Chondrocyte (in vitro differentiated cells): ENCODE data around the gene FGFR3. TPM values are rescaled to one million over a fixed set of nuclear protein-coding genes. Genes with fewer than 3 reads are reported as not detected.

ENCODE experiments used
- DNase-seq: peaks from one replicate; pipeline ENCODE4 v3.0.0; 2021; ENCODE audit warnings: mixed read lengths, low spot score
- H3K27ac Mint-ChIP-seq: one replicate; pipeline ENCODE4 v1.8.0; 2021; ENCODE audit warnings: mild to moderate bottlenecking, moderate library complexity, mixed read lengths; ENCODE audit not compliant: unreplicated experiment
- H3K27me3 Mint-ChIP-seq: 2 replicates; pipeline ENCODE4 v1.8.0; 2021; ENCODE audit warnings: low read depth, mixed read lengths
- H3K36me3 Mint-ChIP-seq: 2 replicates; pipeline ENCODE4 v1.8.0; 2021; ENCODE audit warnings: low read depth, mixed read lengths
- H3K4me1 Mint-ChIP-seq: 2 replicates; pipeline ENCODE4 v1.8.0; 2021; ENCODE audit warnings: low read depth, mild to moderate bottlenecking, mixed read lengths
- H3K4me3 Mint-ChIP-seq: one replicate; pipeline ENCODE4 v1.8.0; 2021; ENCODE audit warnings: mild to moderate bottlenecking, moderate library complexity, mixed read lengths; ENCODE audit not compliant: unreplicated experiment
- H3K9me3 Mint-ChIP-seq: 2 replicates; pipeline ENCODE4 v1.8.0; 2021; ENCODE audit warnings: low read depth, mixed read lengths
- total RNA-seq: library from RNA; stranded (reverse); gene quantifications from 3 replicates; pipeline ENCODE4 v1.2.1, GENCODE V29; 2021
- TF ChIP-seq, protein P1 (sequence below): fragments of 200-600 bp; sonication (generic); IDR thresholded peaks from 2 replicates; pipeline ENCODE4 v1.5.0; 2021; ENCODE audit warnings: antibody characterized with exemption, mild to moderate bottlenecking, moderate library complexity

The FGFR3 gene
- total RNA-seq, 1 donor from 2014 or later, result 1.3 TPM

DNA sequence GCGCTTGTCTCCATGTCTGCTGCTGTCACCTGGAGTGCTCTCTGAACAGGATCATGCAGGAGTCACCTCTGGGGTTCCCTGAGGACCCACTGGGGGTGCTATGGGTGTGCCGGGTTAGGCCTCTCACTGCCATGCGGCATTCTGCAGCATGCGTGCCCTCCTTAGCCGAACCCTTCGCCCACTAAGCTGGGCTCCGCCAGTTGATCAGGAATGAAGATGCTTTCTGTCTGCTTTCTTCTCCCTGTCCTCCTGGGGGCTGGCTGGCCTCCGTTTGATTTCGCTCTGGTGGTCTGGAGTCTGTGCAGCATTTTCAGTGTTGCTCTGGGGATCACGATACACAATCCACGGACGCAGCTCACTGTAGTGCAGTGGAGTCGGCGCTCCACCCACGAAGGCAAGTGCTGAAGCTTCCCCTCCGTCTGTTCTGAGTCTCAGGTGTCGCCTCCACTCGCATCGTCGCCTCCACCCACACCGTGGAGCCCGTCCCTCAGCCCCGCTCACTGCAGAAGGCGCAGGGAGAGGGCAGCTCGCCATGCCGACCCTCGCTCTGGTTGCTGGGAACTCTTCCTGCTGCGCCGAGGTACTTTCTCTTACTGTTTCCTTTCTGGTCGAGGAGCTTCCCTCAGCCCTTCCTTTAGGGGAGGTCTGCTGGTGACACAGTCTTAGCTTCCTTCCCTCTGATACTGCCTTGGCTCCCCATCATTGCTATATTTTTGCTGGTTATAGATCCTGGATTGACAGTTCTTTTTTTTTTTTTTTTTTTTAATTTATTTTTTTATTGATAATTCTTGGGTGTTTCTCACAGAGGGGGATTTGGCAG lies 33.6 kb downstream of the FGFR3 start:
- no peak overlapping the region for H3K4me3 Mint-ChIP-seq
- H3K9me3 Mint-ChIP-seq, result no peaks in the 10 kb centered on the region
- no peak overlapping the region for H3K27ac Mint-ChIP-seq
- H3K36me3 Mint-ChIP-seq, result peaks cover 18% of the 10 kb centered on the region
- DNase-seq, result no peak
- TF ChIP-seq, protein P1, sequence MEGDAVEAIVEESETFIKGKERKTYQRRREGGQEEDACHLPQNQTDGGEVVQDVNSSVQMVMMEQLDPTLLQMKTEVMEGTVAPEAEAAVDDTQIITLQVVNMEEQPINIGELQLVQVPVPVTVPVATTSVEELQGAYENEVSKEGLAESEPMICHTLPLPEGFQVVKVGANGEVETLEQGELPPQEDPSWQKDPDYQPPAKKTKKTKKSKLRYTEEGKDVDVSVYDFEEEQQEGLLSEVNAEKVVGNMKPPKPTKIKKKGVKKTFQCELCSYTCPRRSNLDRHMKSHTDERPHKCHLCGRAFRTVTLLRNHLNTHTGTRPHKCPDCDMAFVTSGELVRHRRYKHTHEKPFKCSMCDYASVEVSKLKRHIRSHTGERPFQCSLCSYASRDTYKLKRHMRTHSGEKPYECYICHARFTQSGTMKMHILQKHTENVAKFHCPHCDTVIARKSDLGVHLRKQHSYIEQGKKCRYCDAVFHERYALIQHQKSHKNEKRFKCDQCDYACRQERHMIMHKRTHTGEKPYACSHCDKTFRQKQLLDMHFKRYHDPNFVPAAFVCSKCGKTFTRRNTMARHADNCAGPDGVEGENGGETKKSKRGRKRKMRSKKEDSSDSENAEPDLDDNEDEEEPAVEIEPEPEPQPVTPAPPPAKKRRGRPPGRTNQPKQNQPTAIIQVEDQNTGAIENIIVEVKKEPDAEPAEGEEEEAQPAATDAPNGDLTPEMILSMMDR, result no peak
- no peaks in the 10 kb centered on the region for H3K4me1 Mint-ChIP-seq
- H3K27me3 Mint-ChIP-seq, result no peaks in the 10 kb centered on the region

DNA sequence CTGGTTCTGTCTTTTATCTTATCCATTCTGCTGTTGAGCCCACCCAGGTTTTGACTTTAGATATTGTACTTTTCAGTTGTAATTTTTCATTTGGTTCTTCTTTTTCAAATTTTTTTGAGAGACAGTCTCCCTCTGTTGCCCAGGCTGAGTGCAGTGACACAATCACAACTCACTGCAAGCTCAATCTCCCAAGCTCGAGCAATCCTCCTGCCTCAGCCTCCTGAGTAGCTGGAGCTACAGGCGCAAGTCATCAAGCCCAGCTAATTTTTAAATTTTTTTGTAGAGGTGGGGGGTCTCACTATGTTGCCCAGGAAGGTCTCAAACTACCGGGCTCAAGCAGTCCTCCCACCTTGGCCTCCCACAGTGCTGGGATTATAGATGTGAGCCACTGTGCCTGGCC lies 37.1 kb downstream of the FGFR3 start:
- no peaks in the 10 kb centered on the region for H3K9me3 Mint-ChIP-seq
- peaks cover 21% of the 10 kb centered on the region for H3K36me3 Mint-ChIP-seq
- TF ChIP-seq, protein P1, result no peak
- peak overlapping the region; percentile 0 for H3K27ac Mint-ChIP-seq
- H3K27me3 Mint-ChIP-seq, result no peaks in the 10 kb centered on the region
- no peak for DNase-seq
- H3K4me3 Mint-ChIP-seq, result no peak overlapping the region
- no peaks in the 10 kb centered on the region for H3K4me1 Mint-ChIP-seq

DNA sequence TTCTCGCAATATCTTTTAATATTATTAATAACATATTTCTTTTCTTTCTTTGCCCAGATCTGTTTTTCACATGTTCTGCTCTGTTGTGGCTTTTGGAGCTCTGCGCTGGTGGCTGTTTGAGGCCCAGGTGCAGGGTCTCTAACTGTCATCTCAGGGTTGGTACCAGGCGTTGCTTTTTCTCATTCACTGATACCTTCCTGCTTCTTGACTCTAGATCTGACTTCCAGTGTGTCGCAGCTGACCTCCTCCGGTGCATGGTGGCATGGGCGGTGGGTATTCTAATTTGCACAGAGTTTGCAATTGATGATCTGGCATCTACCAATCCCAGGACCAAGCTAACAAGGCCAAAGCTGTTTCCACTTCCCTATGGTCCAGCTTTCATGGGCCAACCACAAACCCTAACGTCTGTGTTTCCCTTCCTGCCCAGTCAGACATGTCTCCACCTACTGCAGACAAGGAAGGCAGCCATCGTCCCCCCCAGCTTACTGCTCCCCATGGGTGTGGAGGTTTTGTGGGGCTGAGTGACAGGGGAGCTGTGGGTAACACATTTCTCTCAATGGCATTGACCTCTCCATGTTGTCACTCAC lies 37.6 kb downstream of the FGFR3 start:
- TF ChIP-seq, protein P1, result no peak
- Mint-ChIP-seq H3K27ac (no peak overlapping the region), H3K27me3 (no peaks in the 10 kb centered on the region), H3K36me3 (peaks cover 21% of the 10 kb centered on the region), H3K4me3 (no peak overlapping the region), H3K4me1 (no peaks in the 10 kb centered on the region), H3K9me3 (no peaks in the 10 kb centered on the region)
- DNase-seq, result no peak

DNA sequence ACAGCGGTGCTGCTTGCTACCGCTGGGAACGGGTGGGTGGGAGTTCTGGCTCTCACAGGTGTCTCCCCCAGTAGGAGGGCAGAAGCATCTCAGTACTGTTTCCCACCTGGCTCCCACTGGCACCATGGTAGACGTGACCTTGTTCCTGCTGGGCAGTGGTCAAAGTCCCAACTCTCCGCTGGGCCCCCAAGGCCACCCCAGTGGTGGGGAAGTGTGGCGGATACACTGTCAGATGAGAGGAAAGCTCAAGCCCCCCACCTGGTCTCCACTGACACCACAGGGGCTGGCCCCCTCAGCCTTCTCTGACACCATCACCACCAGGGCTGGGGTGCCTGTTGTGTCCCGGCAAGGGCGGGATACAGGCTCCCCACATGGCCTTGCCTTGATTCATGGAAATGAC lies 38.2 kb downstream of the FGFR3 start:
- DNase-seq, result no peak
- H3K27ac Mint-ChIP-seq, result no peak overlapping the region
- H3K9me3 Mint-ChIP-seq, result no peaks in the 10 kb centered on the region
- H3K4me3 Mint-ChIP-seq, result no peak overlapping the region
- TF ChIP-seq, protein P1, result no peak
- H3K4me1 Mint-ChIP-seq, result no peaks in the 10 kb centered on the region
- no peaks in the 10 kb centered on the region for H3K27me3 Mint-ChIP-seq
- H3K36me3 Mint-ChIP-seq, result peaks cover 21% of the 10 kb centered on the region

DNA sequence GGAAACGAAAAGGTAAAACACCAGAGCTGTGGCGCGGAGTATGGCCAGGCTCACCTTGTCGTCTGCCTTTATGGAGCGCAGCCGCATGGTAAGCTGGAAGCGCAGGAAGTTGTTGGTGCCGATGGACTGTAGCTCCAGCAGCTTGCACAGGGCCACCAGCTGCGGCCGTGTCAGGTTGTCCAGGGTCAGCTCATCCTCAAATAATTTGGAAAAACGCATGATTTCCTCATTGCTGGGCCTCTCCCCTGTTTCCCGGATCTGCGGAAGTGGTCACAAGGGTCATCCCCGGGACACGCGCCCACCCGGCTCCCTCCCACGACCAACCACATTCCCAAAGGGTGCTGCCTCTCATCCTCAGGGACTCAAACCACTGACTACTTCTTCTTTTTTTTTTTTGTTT lies 39.6 kb downstream of the FGFR3 start:
- DNase-seq, result no peak
- H3K27ac Mint-ChIP-seq, result no peak overlapping the region
- H3K36me3 Mint-ChIP-seq, result peaks cover 21% of the 10 kb centered on the region
- no peak overlapping the region for H3K4me3 Mint-ChIP-seq
- H3K27me3 Mint-ChIP-seq, result no peaks in the 10 kb centered on the region
- no peaks in the 10 kb centered on the region for H3K9me3 Mint-ChIP-seq
- H3K4me1 Mint-ChIP-seq, result no peaks in the 10 kb centered on the region
- TF ChIP-seq, protein P1, result no peak
